Testis (tissue), 3 donors: Measurements from ENCODE around the gene TRPM4. TPM values are rescaled to one million over a fixed set of nuclear protein-coding genes. Genes with fewer than 3 reads are reported as not detected.

Experiments used
- DNase-seq: peaks from one replicate; pipeline ENCODE4 v3.0.0-alpha.2; 2019
- H3K27ac ChIP-seq, 2 donors: fragments of 200-600 bp; sonication (generic); one replicate each; pipeline ENCODE4 v1.5.1; 2019
- H3K27me3 ChIP-seq: fragments of 200-600 bp; sonication (generic); one replicate; pipeline ENCODE4 v1.5.1; 2019
- H3K36me3 ChIP-seq: fragments of 200-600 bp; sonication (generic); one replicate; pipeline ENCODE4 v1.5.1; 2017; ENCODE audit warnings: low read depth; ENCODE audit errors: missing control alignments
- H3K4me1 ChIP-seq: fragments of 200-600 bp; sonication (generic); one replicate; pipeline ENCODE4 v1.5.1; 2019
- H3K4me3 ChIP-seq, 2 donors: fragments of 200-600 bp; sonication (generic); one replicate each; pipeline ENCODE4 v1.5.1; 2017 to 2019
- H3K9me3 ChIP-seq: fragments of 200-600 bp; sonication (generic); one replicate; pipeline ENCODE4 v1.5.1; 2017
- POLR2A ChIP-seq: fragments of 450-650 bp; IDR thresholded peaks from one replicate; pipeline ENCODE4 v1.6.1; 2017; ENCODE audit warnings: antibody characterized with exemption, mild to moderate bottlenecking, moderate library complexity
- WGBS, 2 donors: methylation state at CpG; one replicate each; pipeline ENCODE4 v1.1.5; 2018; 5-methylcytosine and 5-hydroxymethylcytosine counted together
- intact Hi-C: fragments of 100-400 bp; cut with DNase I; formaldehyde crosslinking; loops from one replicate; pipeline ENCODE4 v1.15.1; 2023; ENCODE audit warnings: low total_unique reads
- polyA plus RNA-seq: library from polyadenylated mRNA; stranded (reverse); fragments of 350-450 nt; fragmentation: Illumina TruSeq; extraction: RNeasy Lipid Tissue Mini Kit (QIAGEN cat#74804); gene quantifications from one replicate; pipeline ENCODE4 v1.2.3, GENCODE V29; 2014; ENCODE audit warnings: low read depth, low replicate concordance; ENCODE audit not compliant: insufficient read depth
- total RNA-seq, 2 donors: library from RNA; depleted of rRNA; stranded (reverse); fragments of >200 nt; gene quantifications; one replicate each; pipeline ENCODE4 v1.2.3, GENCODE V29; 2016
- TF ChIP-seq, protein P1 (sequence below), 3 experiments: fragments of 450-650 bp in 2 of 3; fragments of 200-600 bp in 1 of 3; sonication (generic) in 1 of 3; IDR thresholded peaks; one replicate each; pipeline ENCODE4 v1.5.1; 2016 to 2019; ENCODE audit warnings: antibody characterized with exemption in 3 of 3, mild to moderate bottlenecking in 2 of 3, moderate library complexity in 1 of 3

TRPM4 gene
- total and polyA plus RNA-seq, 3 donors from 2014 or later, result 16.0 to 45.7 (median 30.5) TPM

DNA sequence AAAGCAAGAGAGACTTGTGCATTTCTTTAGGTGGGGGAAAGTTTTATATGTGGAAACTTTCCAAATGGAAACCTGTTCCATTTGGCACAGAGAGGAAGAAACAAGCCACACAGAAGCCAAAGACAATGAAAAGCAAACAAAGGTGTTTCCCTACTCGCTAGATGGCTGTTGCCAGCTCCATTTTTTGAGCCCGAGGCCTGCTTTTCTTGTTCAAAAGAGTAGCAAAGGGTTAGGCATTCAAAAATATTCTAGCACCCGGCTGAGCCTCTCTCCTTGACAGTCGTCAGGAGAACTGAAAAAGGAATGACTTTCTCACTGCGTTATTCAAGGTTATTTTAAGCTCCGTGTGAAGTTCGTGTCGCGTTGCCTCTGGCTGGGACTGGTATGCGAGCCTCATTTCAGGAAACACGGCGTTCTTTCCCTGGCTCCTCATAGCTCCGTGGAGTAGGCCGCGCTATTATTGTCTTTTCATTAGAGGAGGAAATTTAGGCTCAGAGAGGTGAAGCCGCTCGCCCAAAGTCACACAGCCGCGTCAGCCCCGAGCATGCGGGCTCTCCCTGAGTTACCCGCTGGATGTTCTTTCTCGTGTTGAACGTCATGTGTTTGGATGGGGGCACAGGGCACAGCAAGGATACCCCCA is 7.6 kb downstream of the TRPM4 start:
- no peaks in the 10 kb centered on the region for H3K9me3 ChIP-seq
- DNase-seq, result no peak
- H3K27ac ChIP-seq, result peak overlapping the region in 1 of 2 donors; percentile 60
- WGBS, 2 donors, result 39 to 58% methylated on average over 22 to 24 of the region's 24 CpGs
- no peaks in the 10 kb centered on the region for H3K4me1 ChIP-seq
- H3K27me3 ChIP-seq, result no peaks in the 10 kb centered on the region
- peak overlapping the region in 1 of 2 donors; percentile 0 for H3K4me3 ChIP-seq
- TF ChIP-seq, protein P1, sequence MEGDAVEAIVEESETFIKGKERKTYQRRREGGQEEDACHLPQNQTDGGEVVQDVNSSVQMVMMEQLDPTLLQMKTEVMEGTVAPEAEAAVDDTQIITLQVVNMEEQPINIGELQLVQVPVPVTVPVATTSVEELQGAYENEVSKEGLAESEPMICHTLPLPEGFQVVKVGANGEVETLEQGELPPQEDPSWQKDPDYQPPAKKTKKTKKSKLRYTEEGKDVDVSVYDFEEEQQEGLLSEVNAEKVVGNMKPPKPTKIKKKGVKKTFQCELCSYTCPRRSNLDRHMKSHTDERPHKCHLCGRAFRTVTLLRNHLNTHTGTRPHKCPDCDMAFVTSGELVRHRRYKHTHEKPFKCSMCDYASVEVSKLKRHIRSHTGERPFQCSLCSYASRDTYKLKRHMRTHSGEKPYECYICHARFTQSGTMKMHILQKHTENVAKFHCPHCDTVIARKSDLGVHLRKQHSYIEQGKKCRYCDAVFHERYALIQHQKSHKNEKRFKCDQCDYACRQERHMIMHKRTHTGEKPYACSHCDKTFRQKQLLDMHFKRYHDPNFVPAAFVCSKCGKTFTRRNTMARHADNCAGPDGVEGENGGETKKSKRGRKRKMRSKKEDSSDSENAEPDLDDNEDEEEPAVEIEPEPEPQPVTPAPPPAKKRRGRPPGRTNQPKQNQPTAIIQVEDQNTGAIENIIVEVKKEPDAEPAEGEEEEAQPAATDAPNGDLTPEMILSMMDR (IDR thresholded peaks at IDR 0.05), result no peak
- no peak for TF ChIP-seq POLR2A
- intact Hi-C loops, result no loop called here
- H3K36me3 ChIP-seq, result no peaks in the 10 kb centered on the region

DNA sequence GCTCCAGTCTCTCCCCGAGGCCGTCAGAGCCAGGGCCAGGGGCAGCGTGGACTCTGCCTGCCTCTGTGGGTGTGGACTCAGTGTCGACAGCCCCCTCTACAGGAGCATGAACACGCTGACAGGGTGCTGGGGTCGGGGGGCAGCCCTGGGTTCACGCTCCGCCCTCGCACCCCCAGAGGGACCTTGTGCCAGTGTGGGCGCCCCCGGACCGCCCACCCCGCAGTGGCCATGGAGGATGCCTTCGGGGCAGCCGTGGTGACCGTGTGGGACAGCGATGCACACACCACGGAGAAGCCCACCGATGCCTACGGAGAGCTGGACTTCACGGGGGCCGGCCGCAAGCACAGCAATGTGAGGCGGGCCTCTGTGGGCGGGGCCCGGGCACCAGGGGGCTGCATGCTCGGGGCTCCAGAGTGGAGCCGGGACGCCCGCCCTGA is 8.3 kb downstream of the TRPM4 start:
- Histone ChIP-seq H3K36me3 (no peaks in the 10 kb centered on the region), H3K9me3 (no peaks in the 10 kb centered on the region), H3K4me3 (peak overlapping the region; percentile 0 to 18), H3K4me1 (no peaks in the 10 kb centered on the region), H3K27ac (peak overlapping the region in 1 of 2 donors; percentile 60), H3K27me3 (no peaks in the 10 kb centered on the region)
- no peak for DNase-seq
- TF ChIP-seq, protein P1 (IDR thresholded peaks at IDR 0.05), result no peak
- no peak for TF ChIP-seq POLR2A
- WGBS, 2 donors, result 40 to 59% methylated on average over 15 to 23 of the region's 30 CpGs
- intact Hi-C loops, result no loop called here

- Histone ChIP-seq H3K4me1 (no peaks in the 10 kb centered on the region), H3K4me3 (no peak overlapping the region), H3K36me3 (no peaks in the 10 kb centered on the region), H3K27me3 (no peaks in the 10 kb centered on the region), H3K27ac (no peak overlapping the region), H3K9me3 (no peaks in the 10 kb centered on the region)
- TF ChIP-seq POLR2A, result no peak
- TF ChIP-seq, protein P1 (IDR thresholded peaks at IDR 0.05), result no peak
- DNase-seq, result no peak
- intact Hi-C loops, result no loop called here
- WGBS, 2 donors, result 70 to 80% methylated on average over 13 to 25 of the region's 25 CpGs
Measured at GRCh38 chr19:49167857-49168409, 10.3 kb downstream of the TRPM4 start.

DNA sequence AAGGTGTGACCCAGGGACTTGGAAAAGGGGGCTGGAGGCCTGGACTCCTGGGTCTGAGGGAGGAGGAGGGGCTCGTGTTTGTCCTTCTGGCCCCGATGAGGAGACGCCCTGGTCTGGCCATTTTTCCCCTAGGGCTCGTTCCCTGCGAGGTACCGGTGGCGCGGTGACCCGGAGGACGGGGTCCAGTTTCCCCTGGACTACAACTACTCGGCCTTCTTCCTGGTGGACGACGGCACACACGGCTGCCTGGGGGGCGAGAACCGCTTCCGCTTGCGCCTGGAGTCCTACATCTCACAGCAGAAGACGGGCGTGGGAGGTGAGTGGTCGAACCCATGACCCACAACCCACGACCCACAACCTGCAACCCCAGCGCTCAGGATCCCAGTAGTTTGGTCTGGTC is 10.8 kb downstream of the TRPM4 start:
- no peaks in the 10 kb centered on the region for H3K36me3 ChIP-seq
- H3K4me1 ChIP-seq, result no peaks in the 10 kb centered on the region
- no peak for DNase-seq
- intact Hi-C loops, result no loop called here
- H3K4me3 ChIP-seq, result no peak overlapping the region
- H3K27me3 ChIP-seq, result no peaks in the 10 kb centered on the region
- H3K9me3 ChIP-seq, result no peaks in the 10 kb centered on the region
- no peak for TF ChIP-seq POLR2A
- TF ChIP-seq, protein P1 (IDR thresholded peaks at IDR 0.05), result no peak
- 92 to 97% methylated on average over 18 to 23 of the region's 23 CpGs for WGBS, 2 donors
- H3K27ac ChIP-seq, result no peak overlapping the region

DNA sequence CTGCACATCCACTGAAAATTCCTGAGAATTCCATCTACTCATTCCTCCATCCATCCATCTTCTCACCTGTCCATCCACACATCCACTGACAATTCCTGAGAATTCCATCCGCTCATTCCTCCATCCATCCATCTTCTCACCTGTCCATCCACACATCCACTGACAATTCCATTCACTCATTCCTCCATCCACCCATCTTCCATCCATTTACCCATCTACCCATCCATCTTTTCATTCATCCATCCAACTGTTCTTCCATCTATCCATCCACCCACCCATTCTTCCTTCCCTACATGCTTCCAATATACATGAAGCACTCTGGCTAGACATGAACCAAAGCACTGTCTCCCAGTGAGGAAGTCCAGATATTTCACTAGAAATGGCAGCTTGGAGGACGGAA is 15.6 kb downstream of the TRPM4 start:
- DNase-seq, result no peak
- no peaks in the 10 kb centered on the region for H3K27me3 ChIP-seq
- no peak for TF ChIP-seq POLR2A
- TF ChIP-seq, protein P1 (IDR thresholded peaks at IDR 0.05), result no peak
- intact Hi-C loops, result no loop called here
- no peaks in the 10 kb centered on the region for H3K36me3 ChIP-seq
- 90 to 92% methylated on average over 2 of the region's 2 CpGs for WGBS, 2 donors
- H3K9me3 ChIP-seq, result no peaks in the 10 kb centered on the region
- H3K4me1 ChIP-seq, result no peaks in the 10 kb centered on the region
- no peak overlapping the region for H3K27ac ChIP-seq
- no peak overlapping the region for H3K4me3 ChIP-seq
